Peyer's patch (tissue), 4 donors: Measurements from ENCODE around the gene FBXO39.
"Not testable (repeated sequence)": the region's sequence is repeated elsewhere in the genome, so short reads cannot be mapped to it uniquely, and the experiment has no call there.

ENCODE experiments used
- POLR2A ChIP-seq, 2 donors: fragments of 450-650 bp; IDR thresholded peaks; one replicate each; pipeline ENCODE4 v1.5.1; 2017; ENCODE audit warnings: antibody characterized with exemption in 2 of 2, mild to moderate bottlenecking in 2 of 2, moderate library complexity in 2 of 2
- TF ChIP-seq, protein P1 (sequence below), 6 experiments: fragments of 450-650 bp in 4 of 6; fragments of 200-600 bp in 2 of 6; sonication (generic) in 1 of 6; IDR thresholded peaks; one replicate each; pipeline ENCODE4 v1.5.1; 2017 to 2019; ENCODE audit warnings: antibody characterized with exemption in 6 of 6, mild to moderate bottlenecking in 3 of 6, moderate library complexity in 1 of 6

DNA sequence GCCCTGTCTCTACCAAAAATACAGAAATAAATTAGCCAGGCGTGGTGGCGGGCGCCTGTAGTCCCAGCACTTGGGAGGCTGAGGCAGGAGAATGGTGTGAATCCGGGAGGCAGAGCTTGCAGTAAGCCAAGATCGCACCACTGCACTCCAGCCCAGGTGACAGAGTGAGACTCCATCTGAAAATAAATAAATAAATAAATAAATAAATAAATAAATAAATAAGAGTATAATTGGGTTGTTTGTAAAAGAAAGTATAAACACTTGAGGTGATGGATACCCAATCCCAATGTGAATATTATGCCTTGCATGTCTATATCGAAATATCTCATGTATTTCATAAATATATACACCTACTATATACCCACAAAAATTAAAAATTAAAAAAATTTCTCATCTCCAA lies 29.4 kb upstream of the FBXO39 start:
- TF ChIP-seq, protein P1, sequence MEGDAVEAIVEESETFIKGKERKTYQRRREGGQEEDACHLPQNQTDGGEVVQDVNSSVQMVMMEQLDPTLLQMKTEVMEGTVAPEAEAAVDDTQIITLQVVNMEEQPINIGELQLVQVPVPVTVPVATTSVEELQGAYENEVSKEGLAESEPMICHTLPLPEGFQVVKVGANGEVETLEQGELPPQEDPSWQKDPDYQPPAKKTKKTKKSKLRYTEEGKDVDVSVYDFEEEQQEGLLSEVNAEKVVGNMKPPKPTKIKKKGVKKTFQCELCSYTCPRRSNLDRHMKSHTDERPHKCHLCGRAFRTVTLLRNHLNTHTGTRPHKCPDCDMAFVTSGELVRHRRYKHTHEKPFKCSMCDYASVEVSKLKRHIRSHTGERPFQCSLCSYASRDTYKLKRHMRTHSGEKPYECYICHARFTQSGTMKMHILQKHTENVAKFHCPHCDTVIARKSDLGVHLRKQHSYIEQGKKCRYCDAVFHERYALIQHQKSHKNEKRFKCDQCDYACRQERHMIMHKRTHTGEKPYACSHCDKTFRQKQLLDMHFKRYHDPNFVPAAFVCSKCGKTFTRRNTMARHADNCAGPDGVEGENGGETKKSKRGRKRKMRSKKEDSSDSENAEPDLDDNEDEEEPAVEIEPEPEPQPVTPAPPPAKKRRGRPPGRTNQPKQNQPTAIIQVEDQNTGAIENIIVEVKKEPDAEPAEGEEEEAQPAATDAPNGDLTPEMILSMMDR (IDR thresholded peaks at IDR 0.05), result not testable (repeated sequence)
- not testable (repeated sequence) for TF ChIP-seq POLR2A (IDR thresholded peaks at IDR 0.05)
